Endothelial cell (in vitro differentiated cells): ENCODE results near the gene ANKRD28. TPM values are rescaled to one million over a fixed set of nuclear protein-coding genes. Genes with fewer than 3 reads are reported as not detected.

ENCODE experiments used
- DNase-seq: peaks from one replicate; pipeline ENCODE4 v3.0.0; 2021; ENCODE audit warnings: low spot score
- H3K27ac Mint-ChIP-seq: one replicate; pipeline ENCODE4 v1.8.0; 2021; ENCODE audit warnings: mixed read lengths, inconsistent platforms; ENCODE audit not compliant: unreplicated experiment
- H3K27me3 Mint-ChIP-seq: one replicate; pipeline ENCODE4 v1.8.0; 2021; ENCODE audit warnings: mild to moderate bottlenecking, moderate library complexity, mixed read lengths, inconsistent platforms; ENCODE audit not compliant: unreplicated experiment
- H3K36me3 Mint-ChIP-seq: one replicate; pipeline ENCODE4 v1.8.0; 2021; ENCODE audit warnings: mild to moderate bottlenecking, low read depth, mixed read lengths, inconsistent platforms; ENCODE audit not compliant: unreplicated experiment
- H3K4me1 Mint-ChIP-seq: one replicate; pipeline ENCODE4 v1.8.0; 2021; ENCODE audit warnings: mild to moderate bottlenecking, mixed read lengths, inconsistent platforms; ENCODE audit not compliant: unreplicated experiment
- H3K4me3 Mint-ChIP-seq: one replicate; pipeline ENCODE4 v1.8.0; 2021; ENCODE audit warnings: mild to moderate bottlenecking, mixed read lengths, inconsistent platforms; ENCODE audit not compliant: unreplicated experiment
- H3K9me3 Mint-ChIP-seq: one replicate; pipeline ENCODE4 v1.8.0; 2021; ENCODE audit warnings: mixed read lengths, inconsistent platforms; ENCODE audit not compliant: unreplicated experiment
- total RNA-seq: library from RNA; stranded (reverse); fragmentation: NEBNext Ultra II Directional; extraction: Animal tissue kit (Norgen Biotek cat#: 25700); gene quantifications from one replicate; pipeline ENCODE4 v1.2.1, GENCODE V29; 2021; ENCODE audit not compliant: unreplicated experiment
- TF ChIP-seq, protein P1 (sequence below): fragments of 200-600 bp; sonication (generic); IDR thresholded peaks from one replicate; pipeline ENCODE4 v1.5.0; 2021; ENCODE audit warnings: antibody characterized with exemption; ENCODE audit not compliant: unreplicated experiment

The ANKRD28 gene
- total RNA-seq, 1 donor from 2014 or later, result 22.6 TPM

DNA sequence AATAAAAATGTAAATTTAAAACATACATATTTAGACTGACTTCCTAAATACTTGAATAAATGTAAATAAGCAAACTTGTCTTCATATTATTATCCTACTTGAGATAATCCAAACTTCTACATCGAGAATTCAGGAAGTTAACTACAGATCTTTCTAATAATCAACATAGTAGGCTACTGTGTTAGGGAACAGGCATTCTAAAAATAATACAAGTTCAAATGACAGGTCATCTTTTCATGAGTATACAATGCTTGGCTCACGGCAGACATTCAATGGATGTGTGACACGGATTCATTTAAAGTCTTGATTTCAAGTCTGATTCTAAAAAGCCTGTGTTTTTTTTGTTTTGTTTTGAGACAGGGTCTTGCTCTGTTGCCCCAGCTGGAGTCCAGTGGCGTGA is 107.5 kb downstream of the ANKRD28 start:
- H3K36me3 Mint-ChIP-seq, result no peaks in the 10 kb centered on the region
- no peaks in the 10 kb centered on the region for H3K9me3 Mint-ChIP-seq
- H3K4me1 Mint-ChIP-seq, result peaks cover 2% of the 10 kb centered on the region
- H3K27ac Mint-ChIP-seq, result no peak overlapping the region
- H3K27me3 Mint-ChIP-seq, result no peaks in the 10 kb centered on the region
- no peak for DNase-seq
- TF ChIP-seq, protein P1, sequence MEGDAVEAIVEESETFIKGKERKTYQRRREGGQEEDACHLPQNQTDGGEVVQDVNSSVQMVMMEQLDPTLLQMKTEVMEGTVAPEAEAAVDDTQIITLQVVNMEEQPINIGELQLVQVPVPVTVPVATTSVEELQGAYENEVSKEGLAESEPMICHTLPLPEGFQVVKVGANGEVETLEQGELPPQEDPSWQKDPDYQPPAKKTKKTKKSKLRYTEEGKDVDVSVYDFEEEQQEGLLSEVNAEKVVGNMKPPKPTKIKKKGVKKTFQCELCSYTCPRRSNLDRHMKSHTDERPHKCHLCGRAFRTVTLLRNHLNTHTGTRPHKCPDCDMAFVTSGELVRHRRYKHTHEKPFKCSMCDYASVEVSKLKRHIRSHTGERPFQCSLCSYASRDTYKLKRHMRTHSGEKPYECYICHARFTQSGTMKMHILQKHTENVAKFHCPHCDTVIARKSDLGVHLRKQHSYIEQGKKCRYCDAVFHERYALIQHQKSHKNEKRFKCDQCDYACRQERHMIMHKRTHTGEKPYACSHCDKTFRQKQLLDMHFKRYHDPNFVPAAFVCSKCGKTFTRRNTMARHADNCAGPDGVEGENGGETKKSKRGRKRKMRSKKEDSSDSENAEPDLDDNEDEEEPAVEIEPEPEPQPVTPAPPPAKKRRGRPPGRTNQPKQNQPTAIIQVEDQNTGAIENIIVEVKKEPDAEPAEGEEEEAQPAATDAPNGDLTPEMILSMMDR, result no peak
- H3K4me3 Mint-ChIP-seq, result no peak overlapping the region

DNA sequence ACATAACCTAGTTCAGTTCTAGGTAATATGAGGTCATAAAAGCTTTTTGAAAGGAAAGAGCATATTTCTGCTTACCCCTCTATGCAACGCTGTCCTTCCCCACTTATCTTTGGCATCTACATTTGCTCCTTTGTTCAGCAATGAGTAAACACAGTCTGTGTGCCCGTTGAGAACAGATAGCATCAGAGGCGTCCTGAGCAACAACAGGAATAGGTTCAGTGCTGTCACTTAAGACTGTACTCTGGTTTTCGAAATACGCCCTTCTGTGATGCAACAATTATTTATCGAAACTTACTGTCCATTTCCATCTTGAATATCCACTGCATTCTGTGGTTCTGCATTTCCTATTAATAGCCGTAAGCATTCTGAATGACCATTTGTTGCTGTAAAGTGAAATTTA is 111.9 kb downstream of the ANKRD28 start:
- TF ChIP-seq, protein P1, result no peak
- no peak overlapping the region for H3K4me3 Mint-ChIP-seq
- H3K9me3 Mint-ChIP-seq, result no peaks in the 10 kb centered on the region
- peaks cover 2% of the 10 kb centered on the region for H3K4me1 Mint-ChIP-seq
- H3K27me3 Mint-ChIP-seq, result no peaks in the 10 kb centered on the region
- H3K27ac Mint-ChIP-seq, result no peak overlapping the region
- no peaks in the 10 kb centered on the region for H3K36me3 Mint-ChIP-seq
- no peak for DNase-seq

DNA sequence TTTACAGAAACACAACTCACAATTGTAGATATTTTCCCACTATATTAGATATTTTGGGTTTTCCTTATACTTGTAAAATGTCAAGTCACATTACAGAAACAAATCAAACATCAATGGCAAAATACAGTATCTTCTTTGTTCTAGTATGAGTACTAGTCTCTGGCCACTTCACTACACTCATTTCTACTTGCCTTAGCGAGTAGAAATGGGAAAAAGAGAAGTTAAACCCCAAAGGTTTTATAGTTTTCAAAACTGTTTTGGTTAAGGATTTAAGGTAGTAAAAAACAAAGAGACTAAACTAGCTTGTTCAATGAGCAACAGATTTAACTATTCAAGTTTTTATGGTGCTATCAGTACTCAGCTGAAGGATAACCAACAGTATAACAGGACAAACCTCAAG is 114.5 kb downstream of the ANKRD28 start:
- Mint-ChIP-seq H3K9me3 (no peaks in the 10 kb centered on the region), H3K4me3 (no peak overlapping the region), H3K27me3 (no peaks in the 10 kb centered on the region), H3K27ac (no peak overlapping the region), H3K36me3 (no peaks in the 10 kb centered on the region), H3K4me1 (peaks cover 8% of the 10 kb centered on the region)
- no peak for DNase-seq
- TF ChIP-seq, protein P1, result no peak

DNA sequence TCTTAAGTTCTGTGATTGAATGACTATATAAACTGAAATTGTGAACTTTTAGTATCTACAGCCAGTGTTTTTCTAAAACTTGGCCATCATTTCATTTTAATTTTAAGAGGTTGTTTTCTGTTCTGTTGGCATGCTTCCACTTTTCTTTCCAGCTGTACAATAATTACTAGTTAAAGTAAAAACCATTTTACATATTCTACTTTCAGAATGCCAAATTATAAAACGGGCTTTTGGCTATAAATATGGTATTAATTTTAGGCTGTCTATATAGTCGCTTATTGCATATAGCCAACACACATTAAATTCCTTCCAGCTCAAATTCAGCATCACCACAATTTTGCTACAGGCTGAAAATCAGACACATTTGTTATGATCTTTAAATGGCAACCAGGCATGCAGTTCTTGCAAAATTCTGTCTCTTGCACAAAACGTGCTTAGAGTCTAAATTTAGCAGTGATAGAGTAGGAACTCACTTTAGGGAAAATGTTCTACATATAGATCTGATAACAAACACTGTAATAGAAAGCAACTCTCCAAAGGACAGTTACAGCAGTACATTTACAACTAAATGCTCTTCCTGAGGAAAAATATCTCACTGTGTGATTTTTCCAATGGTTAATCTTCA is 115.1 kb downstream of the ANKRD28 start:
- Mint-ChIP-seq H3K4me3 (no peak overlapping the region), H3K27me3 (no peaks in the 10 kb centered on the region), H3K36me3 (no peaks in the 10 kb centered on the region), H3K9me3 (no peaks in the 10 kb centered on the region), H3K27ac (no peak overlapping the region), H3K4me1 (peaks cover 8% of the 10 kb centered on the region)
- DNase-seq, result no peak
- TF ChIP-seq, protein P1, result no peak

DNA sequence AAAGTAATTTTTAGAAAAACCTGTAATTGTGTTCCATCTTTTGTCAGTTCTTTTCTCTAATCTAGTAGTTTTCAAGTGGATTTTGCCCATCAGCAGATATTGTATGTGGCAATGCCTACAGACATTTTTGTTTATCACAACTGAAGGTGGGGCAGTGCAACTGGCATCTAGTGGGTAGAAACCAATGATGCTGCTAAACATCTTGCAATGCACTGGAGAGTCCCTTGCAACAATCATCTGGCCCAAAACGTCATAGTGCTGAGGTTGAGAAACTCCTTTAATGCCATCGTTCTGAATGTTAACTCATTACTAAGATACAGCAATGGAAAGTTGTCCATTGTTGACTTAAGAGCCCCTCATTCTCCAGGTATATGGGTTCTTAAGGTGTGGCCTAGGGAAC is 116.1 kb downstream of the ANKRD28 start:
- TF ChIP-seq, protein P1, result no peak
- no peak overlapping the region for H3K27ac Mint-ChIP-seq
- no peak for DNase-seq
- H3K27me3 Mint-ChIP-seq, result no peaks in the 10 kb centered on the region
- peaks cover 8% of the 10 kb centered on the region for H3K4me1 Mint-ChIP-seq
- no peaks in the 10 kb centered on the region for H3K9me3 Mint-ChIP-seq
- H3K4me3 Mint-ChIP-seq, result no peak overlapping the region
- H3K36me3 Mint-ChIP-seq, result no peaks in the 10 kb centered on the region
